GM10847 (cell line): Measurements from ENCODE around the gene PYROXD2.

Experiments
- POLR2A ChIP-seq: IDR thresholded peaks from 2 replicates; pipeline ENCODE4 v1.6.1; 2011; ENCODE audit not compliant: insufficient read length; ENCODE audit errors: extremely low read depth

Gene PYROXD2

DNA sequence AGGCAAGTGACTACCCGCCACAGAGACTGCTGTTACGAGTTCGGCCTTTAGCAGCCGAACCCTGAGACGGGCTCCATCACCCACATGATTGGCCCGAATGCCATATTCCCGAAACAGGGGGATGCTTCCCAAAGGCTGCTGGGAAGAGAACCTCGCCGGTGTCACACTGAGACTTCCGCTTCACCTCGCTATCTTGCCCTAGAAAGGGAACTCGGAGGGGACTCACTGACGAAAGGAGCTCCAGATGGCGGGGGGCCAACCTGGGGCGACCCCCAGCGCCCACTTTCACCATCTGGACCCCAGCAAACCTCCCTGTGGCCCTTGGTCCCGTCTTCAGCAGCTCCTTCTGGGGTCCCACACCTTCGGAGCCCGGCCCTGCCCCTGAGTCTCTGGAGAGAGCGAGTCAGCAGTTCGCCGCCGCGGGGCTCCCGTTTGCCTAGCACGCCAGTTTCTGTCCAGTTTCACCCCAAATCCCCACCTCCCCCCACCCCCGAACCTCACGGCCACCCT lies 31.2 kb upstream of the PYROXD2 start:
- no peak for TF ChIP-seq POLR2A

GRCh38 chr10:98445200-98445812 lies 30.3 kb upstream of the PYROXD2 start:
- TF ChIP-seq POLR2A = no peak

DNA sequence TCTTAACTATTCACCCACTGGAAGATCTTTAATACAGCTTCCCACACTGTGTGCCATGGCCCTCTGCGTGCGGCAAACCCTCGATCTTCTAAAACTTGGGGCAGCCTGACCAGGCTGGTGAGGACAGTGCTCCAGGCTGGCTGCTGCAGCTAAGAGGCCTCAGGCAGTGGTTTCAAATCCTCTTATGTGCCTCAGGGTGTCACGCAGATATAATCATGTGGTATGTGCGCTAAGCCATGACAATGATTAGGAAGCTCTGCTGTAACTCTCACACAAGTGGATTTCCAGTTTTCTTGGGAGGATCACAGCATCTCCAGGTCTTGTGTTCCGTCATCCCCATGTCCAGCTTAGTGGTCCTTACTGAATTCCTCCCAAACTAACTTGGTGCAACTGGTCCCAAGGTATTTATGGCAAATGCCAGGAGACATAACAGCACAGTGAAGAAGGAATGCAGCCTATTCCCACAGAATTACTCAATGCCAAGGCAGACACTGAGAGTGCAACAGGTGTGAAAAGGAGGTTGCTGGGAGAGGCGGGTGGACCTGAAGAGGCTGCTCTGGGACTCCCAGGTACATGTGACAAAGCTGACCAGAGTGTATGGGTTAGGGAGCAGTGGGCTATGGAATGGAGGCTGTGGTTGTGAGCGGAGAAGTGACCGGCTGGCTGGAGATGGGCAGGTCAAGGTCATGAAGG lies 29.5 kb upstream of the PYROXD2 start:
- TF ChIP-seq POLR2A = no peak

DNA sequence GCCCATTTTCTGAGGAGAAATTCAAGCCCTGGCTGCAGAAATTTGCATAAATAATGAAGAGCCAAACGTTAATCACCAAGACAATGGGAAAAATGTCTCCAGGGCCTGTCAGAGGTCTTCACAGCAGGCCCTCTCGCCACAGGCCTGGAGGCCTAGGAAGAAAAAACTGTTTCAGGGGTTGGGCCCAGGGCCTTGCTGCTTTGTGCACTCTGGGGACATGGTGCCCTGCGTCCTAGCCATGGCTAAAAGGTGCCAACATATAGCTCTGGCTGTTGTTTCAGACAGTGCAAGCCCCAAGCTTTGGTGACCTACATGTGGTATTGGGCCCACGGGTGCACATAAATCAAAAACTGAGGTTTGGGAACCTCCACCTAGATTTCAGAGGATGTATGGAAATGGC lies 23.7 kb upstream of the PYROXD2 start:
- TF ChIP-seq POLR2A = no peak

- no peak for TF ChIP-seq POLR2A
These were observed 21.7 kb upstream of the PYROXD2 start for GRCh38 chr10:98436704-98437103.

DNA sequence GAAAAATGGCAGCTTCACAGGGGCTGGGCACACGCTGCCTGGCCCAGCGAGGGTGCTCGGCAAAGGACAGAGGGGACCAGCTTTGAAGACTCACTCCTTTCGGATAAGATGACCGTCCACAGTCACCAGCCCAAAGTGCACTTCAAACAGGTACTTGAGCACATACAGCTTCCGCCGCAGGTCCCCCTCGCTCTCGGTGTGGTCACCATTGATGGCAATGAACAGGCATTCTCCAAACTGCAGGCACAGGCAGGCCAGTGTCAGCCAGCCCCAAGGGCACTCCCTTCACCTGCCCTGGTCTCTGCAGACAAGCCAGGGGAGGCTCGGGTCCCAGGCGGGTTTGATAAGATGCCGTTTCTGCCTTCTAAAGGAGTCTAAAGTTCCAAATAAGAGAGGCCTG lies 20.2 kb upstream of the PYROXD2 start:
- TF ChIP-seq POLR2A = no peak

GRCh38 chr10:98433881-98434732 lies 19.1 kb upstream of the PYROXD2 start:
- TF ChIP-seq POLR2A = no peak

DNA sequence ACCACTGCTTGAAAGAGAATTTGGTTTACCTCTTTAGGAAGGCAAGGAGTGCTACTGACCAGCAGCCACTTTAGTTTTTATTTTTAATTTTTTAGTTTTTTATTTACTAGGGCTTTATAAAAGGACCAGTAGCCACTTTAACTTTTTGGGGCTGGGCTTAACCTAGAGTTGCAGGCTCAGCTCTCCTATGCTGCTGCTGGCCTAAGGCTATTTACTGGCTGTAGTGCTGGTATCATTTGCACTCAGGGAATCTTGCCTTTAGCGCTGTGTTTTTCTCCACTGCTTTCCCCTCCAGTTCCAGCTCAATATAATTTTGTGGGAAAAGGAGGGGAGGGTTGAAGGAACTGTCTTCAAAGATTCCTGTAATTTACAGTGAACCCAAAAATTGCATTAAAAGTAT lies 18.4 kb upstream of the PYROXD2 start:
- TF ChIP-seq POLR2A = no peak

GRCh38 chr10:98432330-98432729 lies 17.3 kb upstream of the PYROXD2 start:
- no peak for TF ChIP-seq POLR2A

DNA sequence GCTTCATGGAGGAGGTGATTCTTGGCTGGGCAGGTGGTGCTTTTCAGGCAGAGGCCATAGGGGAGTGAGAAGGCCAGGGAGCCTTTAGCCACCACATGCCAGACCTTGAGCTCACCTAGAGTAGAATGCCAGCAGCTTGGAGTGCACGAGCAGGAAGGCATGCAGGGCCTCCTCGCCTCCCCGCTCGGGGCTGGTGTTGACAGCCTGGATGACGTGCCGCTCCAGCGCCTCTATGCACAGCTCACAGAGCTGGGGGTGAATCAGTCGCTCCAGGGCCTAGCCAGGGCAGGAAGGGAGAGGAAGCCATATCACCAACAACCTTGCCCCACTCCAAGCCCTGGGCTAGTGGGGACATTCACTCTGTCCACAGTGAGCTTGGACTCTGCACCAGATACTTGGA lies 16.0 kb upstream of the PYROXD2 start:
- no peak for TF ChIP-seq POLR2A

DNA sequence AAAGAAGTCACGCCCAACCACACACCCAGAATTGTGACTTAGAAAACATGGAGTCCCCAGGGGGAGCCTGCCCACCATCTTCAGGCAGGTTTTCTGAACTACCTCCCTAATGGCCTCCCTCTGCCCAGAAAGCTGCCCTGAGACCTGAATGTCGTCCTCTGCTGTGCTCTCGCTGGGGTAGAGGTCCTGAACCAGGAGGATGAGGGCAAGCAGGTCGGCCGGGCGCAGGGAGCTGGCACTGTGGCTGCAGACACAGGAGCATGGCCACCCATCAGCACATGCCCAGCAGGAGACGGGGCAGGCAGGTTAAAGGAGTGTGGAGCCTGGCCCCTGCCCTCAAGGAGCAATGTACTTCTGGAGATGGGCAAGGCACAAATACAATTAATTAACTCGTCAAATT lies 15.4 kb upstream of the PYROXD2 start:
- no peak for TF ChIP-seq POLR2A

DNA sequence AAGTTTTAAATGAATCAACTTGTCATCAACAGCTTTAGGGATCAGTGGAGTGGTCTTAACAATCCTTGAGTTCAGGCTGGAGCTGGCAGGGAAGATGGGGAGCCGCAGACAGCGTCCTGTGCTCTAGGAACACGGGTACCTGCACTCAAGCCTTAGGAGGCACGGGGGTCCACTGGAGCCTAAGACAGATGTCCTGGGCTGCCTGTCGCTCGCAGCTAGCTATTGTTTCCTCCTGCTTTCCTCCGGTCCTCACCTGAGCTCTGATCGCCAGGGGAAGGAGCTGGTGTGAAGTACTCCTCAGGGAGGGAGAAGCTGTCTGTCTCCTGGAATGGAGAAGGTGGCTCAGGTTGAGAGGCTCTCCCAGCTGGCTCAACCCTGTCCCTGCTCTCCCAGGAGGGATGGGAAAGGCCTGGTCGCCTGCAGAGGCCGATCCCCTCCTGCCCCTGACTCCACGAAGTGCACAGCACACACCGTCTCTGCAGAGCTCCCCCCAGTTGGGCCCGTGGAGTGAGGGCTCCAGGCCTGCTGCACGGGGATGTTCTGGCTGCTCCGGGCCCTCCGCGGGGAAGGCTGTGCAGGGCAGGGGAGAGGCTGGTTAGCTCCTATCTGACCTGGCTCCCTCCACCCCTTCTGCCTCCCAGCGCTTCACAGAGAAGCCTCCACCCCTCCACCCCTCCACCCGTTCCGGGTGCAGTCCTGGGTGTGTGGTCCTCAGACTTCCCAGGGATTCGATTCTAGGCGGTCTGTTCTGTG lies 14.5 kb upstream of the PYROXD2 start:
- no peak for TF ChIP-seq POLR2A

- no peak for TF ChIP-seq POLR2A
These were observed 12.1 kb upstream of the PYROXD2 start for GRCh38 chr10:98427011-98427515.

DNA sequence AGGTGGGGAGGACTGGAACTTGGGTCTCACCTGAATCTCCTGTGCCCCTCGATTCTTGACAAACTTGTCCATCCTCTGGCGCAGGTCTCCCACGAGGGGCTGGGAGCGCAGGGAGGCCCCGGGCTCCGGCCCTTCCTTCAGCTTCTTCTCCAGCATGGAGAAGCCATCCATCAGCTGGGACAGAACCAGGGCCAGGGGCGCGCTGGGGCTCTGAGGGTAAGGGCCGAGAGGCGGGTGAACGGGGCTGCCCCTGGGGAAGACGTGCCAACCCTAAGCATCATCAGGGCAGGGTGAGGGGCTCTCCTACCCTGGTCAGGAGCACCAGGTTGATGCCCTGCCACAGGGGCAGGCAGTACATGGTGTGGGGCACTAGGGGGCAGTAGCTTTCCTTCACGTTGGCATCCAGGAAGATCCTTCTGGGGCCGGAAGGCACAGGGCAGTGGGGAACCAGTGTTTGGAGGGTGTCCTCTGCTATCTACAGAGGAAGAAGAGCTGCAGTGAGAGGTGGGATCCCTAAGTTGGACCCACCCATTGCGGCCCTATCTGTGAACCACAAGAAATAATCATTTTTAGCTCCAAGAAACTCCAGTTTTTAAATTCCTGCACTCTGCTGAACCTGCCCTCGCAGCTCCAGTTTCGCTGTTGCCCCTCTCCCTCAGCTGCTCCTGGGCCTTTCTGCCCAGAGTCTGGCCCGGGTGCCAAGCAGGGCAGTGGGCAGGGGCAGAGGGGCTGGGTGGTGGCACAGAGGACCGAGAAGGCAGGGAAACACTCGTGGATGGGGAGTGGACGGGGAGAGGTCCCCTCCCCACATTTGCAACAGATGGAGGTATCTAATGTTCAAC lies 10.8 kb upstream of the PYROXD2 start:
- no peak for TF ChIP-seq POLR2A
